ENCODE data around the gene IL17RE. TPM values are rescaled to one million over a fixed set of nuclear protein-coding genes. Genes with fewer than 3 reads are reported as not detected.
A peak's percentile ranks its signal among the peaks of the same experiment; 100 is the strongest.

IL17RE gene
- total and polyA plus RNA-seq, 2 of the 13 experiments (the other 11 are each of a cell fraction or from before 2014, with no cell fraction given) = 14.5 to 24.1 TPM

- TF ChIP-seq REST (IDR thresholded peaks at IDR 0.05; ENCODE audit: borderline replicate concordance in 1 of 2, low read depth in 1 of 2, low read length in 2 of 2) = 0 out of 4 replicates have a peak, but pooled peaks of 1 of the 2 experiments have one; percentile 2
- TF ChIP-seq FOXC1 (CRISPR knock-in tag; IDR thresholded peaks at IDR 0.05; ENCODE audit: borderline replicate concordance) = peak; percentile 84
- no peak; the same call in 1 of the 2 replicates for TF ChIP-seq ZNF605 (CRISPR knock-in tag; IDR thresholded peaks at IDR 0.05)
- no peak for TF ChIP-seq ZNF773 (CRISPR knock-in tag; IDR thresholded peaks at IDR 0.05; ENCODE audit: borderline replicate concordance)
- no peak for TF ChIP-seq ZFP41 (CRISPR knock-in tag; IDR thresholded peaks at IDR 0.05; ENCODE audit: borderline replicate concordance)
- TF ChIP-seq HNRNPL (IDR thresholded peaks at IDR 0.05; ENCODE audit: low read depth, low read length) = peak; percentile 66; the same call in 1 of the 2 replicates
- 0 out of 2 replicates have a peak, but pooled peaks have one; percentile 14 for TF ChIP-seq FOSL2 (CRISPR knock-in tag; IDR thresholded peaks at IDR 0.05)
- TF ChIP-seq UBTF (CRISPR knock-in tag; IDR thresholded peaks at IDR 0.05) = no peak; the same call in 1 of the 2 replicates
- TF ChIP-seq POLR2AphosphoS2 (IDR thresholded peaks at IDR 0.05; ENCODE audit: low read depth, low read length) = no peak
- TF ChIP-seq LCORL (IDR thresholded peaks at IDR 0.05) = no peak
- peak; percentile 76 for TF ChIP-seq LCORL (CRISPR knock-in tag; IDR thresholded peaks at IDR 0.05)
- no peak for TF ChIP-seq ZSCAN20 (CRISPR knock-in tag; IDR thresholded peaks at IDR 0.05; ENCODE audit: borderline replicate concordance)
- peak; percentile 72; the same call in 1 of the 2 replicates for TF ChIP-seq SMAD1 (CRISPR knock-in tag; IDR thresholded peaks at IDR 0.05; ENCODE audit: borderline replicate concordance, low read depth)
- TF ChIP-seq ZNF281 (CRISPR knock-in tag; IDR thresholded peaks at IDR 0.05; ENCODE audit: borderline replicate concordance) = no peak
- peak; percentile 50; the same call in 1 of the 2 replicates for TF ChIP-seq ZFP36L2 (CRISPR knock-in tag; IDR thresholded peaks at IDR 0.05)
- TF ChIP-seq HDAC6 (IDR thresholded peaks at IDR 0.05; ENCODE audit: low read depth, low read length) = no peak
- TF ChIP-seq ZNF362 (CRISPR knock-in tag; IDR thresholded peaks at IDR 0.05; ENCODE audit: borderline replicate concordance) = no peak
These were observed at the start of gene IL17RE (continued) for GRCh38 chr3:9902372-9903237.

All from HepG2 (cell line).